ENCODE measurements around the gene S100A6.

DNA sequence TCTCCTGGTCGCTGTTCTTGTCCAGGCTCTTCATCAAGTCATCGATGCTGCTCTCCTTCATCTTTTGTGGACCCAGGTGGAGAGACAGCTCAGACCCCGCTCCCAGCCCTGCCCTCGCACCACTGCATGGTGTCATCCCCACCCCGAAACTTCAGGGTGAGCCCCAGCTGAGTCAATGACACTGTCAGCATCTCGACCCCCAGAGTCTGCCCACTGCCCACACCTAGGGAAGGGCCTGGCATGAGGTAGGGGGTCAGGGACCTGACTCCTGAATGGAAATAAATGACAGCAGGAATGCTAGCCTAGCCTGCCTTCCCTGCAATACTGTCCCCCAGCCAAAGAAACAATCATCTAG is 1.6 kb upstream of the S100A6 start:
- TF ChIP-seq, protein P1, sequence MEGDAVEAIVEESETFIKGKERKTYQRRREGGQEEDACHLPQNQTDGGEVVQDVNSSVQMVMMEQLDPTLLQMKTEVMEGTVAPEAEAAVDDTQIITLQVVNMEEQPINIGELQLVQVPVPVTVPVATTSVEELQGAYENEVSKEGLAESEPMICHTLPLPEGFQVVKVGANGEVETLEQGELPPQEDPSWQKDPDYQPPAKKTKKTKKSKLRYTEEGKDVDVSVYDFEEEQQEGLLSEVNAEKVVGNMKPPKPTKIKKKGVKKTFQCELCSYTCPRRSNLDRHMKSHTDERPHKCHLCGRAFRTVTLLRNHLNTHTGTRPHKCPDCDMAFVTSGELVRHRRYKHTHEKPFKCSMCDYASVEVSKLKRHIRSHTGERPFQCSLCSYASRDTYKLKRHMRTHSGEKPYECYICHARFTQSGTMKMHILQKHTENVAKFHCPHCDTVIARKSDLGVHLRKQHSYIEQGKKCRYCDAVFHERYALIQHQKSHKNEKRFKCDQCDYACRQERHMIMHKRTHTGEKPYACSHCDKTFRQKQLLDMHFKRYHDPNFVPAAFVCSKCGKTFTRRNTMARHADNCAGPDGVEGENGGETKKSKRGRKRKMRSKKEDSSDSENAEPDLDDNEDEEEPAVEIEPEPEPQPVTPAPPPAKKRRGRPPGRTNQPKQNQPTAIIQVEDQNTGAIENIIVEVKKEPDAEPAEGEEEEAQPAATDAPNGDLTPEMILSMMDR (IDR thresholded peaks at IDR 0.05), result no peak
- no peak for TF ChIP-seq POLR2A (IDR thresholded peaks at IDR 0.05)

All from lower leg skin (tissue), 3 donors.